GM10248 (cell line): ENCODE data around the gene NEUROD2.

Experiments
- CTCF ChIA-PET: fragments of 300-600 bp; sonication (Branson Sonifier 250); formaldehyde crosslinking; extraction: SDS; loops from one replicate; lab custom pipeline; 2021; ENCODE audit warnings: antibody characterized with exemption; lab: Yijun Ruan, JAX
- POLR2A ChIA-PET: fragments of 350-650 bp; sonication (Branson Sonifier 250); formaldehyde crosslinking; extraction: SDS; loops from one replicate; lab custom pipeline; 2020; ENCODE audit warnings: antibody characterized with exemption; lab: Yijun Ruan, JAX
- DNase-seq: peaks from one replicate; pipeline ENCODE4 v3.0.0; 2012; ENCODE audit errors: extremely low spot score
- TF ChIP-seq, protein P1 (sequence below): IDR thresholded peaks from 2 replicates; pipeline ENCODE4 v1.5.1; 2012; ENCODE audit warnings: mild to moderate bottlenecking, low read depth; ENCODE audit errors: extremely low read depth, missing control alignments, control extremely low read depth

NEUROD2 gene

DNA sequence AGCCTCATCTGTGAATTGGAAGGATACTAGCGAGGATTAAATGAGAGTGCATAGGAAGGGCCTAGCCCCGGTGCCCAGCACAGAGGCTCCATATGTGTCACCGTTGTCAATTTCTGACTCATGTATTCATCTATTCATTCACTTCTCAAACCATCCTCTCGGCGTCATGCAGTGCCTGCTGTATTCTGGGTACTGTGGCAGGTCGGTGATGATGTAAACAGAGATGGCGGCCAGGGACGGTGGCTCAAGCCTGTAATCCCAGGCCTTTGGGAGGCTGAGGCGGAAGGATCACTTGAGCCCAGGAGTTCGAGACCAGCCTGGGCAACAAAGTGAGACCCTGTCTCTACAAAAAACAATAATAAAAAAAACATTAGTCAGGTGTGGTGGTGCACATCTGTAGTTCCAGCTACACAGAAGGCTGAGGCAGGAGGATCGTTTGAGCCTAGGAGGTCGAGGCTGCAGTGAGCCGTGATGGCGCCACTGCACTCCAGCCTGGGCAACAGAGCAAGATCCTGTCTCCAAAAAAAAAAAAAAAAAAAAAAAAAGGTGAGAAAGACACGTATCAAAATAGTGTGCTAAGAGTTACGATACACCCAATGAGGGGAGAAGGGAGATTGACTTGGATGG lies 14.8 kb upstream of the NEUROD2 start:
- no peak for DNase-seq
- POLR2A ChIA-PET, result no interaction called here
- CTCF ChIA-PET, result interaction anchor here (0.6 to 9.5 kb wide), 66 partner anchors 9 to 416 kb away, joined by 3 to 166 read pairs (median 5); partner anchors contain the start of genes GRB7, MIEN1, PGAP3 and PNMT
- TF ChIP-seq, protein P1, sequence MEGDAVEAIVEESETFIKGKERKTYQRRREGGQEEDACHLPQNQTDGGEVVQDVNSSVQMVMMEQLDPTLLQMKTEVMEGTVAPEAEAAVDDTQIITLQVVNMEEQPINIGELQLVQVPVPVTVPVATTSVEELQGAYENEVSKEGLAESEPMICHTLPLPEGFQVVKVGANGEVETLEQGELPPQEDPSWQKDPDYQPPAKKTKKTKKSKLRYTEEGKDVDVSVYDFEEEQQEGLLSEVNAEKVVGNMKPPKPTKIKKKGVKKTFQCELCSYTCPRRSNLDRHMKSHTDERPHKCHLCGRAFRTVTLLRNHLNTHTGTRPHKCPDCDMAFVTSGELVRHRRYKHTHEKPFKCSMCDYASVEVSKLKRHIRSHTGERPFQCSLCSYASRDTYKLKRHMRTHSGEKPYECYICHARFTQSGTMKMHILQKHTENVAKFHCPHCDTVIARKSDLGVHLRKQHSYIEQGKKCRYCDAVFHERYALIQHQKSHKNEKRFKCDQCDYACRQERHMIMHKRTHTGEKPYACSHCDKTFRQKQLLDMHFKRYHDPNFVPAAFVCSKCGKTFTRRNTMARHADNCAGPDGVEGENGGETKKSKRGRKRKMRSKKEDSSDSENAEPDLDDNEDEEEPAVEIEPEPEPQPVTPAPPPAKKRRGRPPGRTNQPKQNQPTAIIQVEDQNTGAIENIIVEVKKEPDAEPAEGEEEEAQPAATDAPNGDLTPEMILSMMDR, result no peak

DNA sequence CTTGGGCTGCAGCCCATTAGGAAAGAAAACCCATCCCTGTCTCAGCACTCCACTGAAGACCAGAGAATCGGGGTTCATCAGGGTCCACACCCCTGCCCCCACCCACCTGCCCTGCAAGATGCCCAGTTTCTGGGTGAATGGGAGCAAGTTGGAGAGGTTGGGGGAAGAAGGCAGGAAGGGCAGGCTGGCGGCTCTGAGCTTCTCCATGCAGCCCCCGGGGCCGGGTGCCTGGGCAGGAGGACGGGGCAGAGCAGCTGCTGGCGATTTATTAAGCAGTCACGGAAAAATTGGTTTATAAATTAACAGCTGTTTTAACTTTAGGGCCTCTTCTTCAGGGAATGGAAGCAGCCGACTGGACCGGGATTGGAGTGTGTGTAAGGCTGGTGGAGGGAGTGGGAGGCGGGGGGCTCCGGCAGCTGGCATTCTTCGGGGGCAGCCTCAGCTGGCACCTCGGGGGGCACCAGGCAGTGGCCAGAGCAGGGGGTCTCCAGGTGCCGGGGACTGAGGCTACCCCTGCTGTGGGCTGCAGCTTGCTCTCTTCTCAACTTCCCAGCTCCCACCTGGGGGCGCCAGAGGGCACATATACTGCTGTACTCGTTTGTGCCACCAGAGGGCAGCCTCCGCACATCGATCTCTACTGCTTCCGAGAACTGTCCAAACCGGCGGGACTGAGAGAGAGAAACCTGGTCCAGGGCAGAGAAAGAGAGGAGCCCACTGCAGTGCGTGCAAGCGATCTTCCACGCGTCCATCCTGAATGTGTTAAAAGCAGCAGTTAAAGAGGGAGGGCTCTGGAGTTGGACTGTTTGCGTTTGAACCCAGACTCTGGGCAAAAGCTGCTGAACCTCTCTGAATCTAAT lies 14.0 kb upstream of the NEUROD2 start:
- ChIA-PET CTCF (interaction anchor here (0.5 to 9.5 kb wide), 99 partner anchors 9 to 546 kb away, joined by 3 to 166 read pairs (median 4); partner anchors contain the start of genes ARL5C, CSF3, GRB7 and MIEN1), POLR2A (interaction anchor here (0.8 kb wide), 1 partner anchor 359 kb away, joined by 3 read pairs; the partner anchor contains the start of gene PSMD3)
- DNase-seq, result peak; percentile 90
- TF ChIP-seq, protein P1, result peak; percentile 100

DNA sequence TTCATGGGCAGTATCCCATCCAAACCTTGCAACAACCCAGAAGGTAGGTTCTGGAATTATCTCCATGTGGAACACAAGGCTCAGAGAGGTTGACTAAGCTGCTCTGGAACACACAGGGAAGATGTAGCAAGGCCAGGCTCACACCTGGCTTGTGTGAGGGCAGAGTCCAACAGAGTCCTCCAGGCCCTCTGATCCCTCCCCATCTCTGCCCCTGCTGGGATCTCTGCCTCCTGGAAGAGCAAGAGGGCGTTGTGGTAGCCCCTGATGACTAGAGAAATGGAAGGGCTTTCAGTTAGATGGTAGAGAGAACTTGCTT lies 12.0 kb upstream of the NEUROD2 start:
- ChIA-PET POLR2A (no interaction called here), CTCF (interaction anchor here (0.8 to 9.5 kb wide), 13 partner anchors 9 to 388 kb away, joined by 3 to 166 read pairs (median 57); partner anchors contain the start of genes MIEN1, PNMT, PSMD3 and STARD3)
- TF ChIP-seq, protein P1, result no peak
- DNase-seq, result no peak

DNA sequence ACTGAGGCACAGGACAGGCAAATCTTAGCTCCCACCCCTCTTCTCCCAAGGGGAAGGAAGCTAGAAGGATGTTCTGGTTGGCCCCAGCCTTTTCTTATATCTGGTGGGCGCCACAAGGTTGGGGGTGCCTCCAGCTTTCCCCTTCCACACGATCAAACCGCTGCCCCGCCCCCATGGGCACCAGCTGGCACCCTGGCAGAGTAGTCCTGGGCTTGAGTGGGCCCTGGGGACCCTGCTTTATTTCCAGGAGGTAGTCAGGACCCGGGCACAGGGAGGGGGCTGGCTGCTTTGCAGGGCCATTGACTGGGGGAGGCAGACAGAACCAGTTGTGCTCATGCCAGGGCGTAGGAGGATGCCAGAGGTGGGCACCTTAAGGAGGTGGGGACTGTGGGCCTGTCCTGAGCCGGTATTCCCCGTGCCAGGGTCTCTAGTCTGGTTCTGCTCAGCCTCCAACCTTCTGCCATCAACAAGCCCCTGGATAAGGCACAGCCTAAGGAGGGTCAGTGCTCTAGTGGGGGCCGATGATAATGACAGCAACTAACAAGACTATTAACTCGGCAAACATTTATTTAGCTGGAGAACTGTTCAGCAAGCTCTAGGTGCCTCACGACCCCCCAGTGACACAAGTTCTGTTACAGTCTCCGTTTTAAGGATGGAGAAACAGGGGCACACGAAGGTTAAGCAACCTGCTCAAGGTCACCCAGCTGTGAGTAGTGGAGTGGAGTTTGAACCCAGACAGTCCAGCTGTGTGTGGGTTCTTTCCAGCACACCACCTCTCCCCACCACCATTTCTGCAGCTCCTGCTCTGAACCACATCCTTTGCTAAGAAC lies 11.5 kb upstream of the NEUROD2 start:
- no peak for DNase-seq
- CTCF ChIA-PET, result interaction anchor here (0.8 to 9.5 kb wide), 12 partner anchors 9 to 388 kb away, joined by 3 to 166 read pairs (median 75); partner anchors contain the start of genes MIEN1, PNMT, STARD3 and TCAP
- POLR2A ChIA-PET, result no interaction called here
- TF ChIP-seq, protein P1, result no peak

DNA sequence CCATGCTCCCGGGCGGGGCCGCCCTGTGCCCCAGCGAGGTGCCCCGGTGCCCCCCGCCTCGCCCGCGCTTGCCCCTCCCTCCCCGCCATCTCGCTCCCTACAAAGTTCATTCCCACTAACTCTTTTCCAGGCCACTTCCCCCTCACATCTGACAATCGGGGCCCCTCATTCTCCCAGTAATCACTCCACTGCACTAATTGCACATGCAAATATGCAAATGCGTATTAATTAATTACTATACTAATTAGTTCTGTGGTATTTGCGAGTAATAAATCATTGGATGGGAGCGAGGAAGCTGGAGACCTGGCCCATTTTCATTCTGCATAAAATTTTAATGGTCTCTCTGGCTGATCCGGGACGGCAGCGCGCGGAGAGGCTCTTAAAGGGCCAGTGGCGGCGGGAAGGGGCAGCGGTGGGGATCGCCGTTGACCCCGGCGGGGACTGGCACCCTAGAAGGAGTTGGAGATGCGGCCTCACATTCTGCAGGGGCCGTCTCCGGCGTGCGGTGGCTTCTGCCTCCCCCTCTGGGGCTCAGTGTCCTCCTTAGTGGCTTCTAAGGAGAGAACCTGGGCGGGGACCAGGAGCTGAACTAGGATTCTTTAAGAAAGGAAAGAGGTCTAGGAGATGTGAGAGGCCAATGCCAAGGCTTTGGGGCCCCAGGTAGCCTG lies 10.7 kb upstream of the NEUROD2 start:
- ChIA-PET CTCF (interaction anchor here (1.8 to 9.5 kb wide), 6 partner anchors 14 to 69 kb away, joined by 4 to 166 read pairs (median 128); partner anchors contain the start of genes PNMT, STARD3 and TCAP), POLR2A (no interaction called here)
- TF ChIP-seq, protein P1, result no peak
- no peak for DNase-seq
